ENCODE data around the gene THEM4. TPM values are rescaled to one million over a fixed set of nuclear protein-coding genes. Genes with fewer than 3 reads are reported as not detected.

THEM4 gene
- total RNA-seq, 1 donor from 2014 or later, result 16.3 TPM

GRCh38 chr1:151831605-151832004 lies 77.7 kb downstream of the THEM4 start, which contains the start of gene RORC:
Gene RORC (minus strand): TSS chr1:151831802. CDS start chr1:151831764, 38 bp downstream.
- ATAC-seq (peak; percentile 85), DNase-seq (ENCODE audit: missing footprints) (peak; percentile 77)
- intact Hi-C loops (cut with DNase I), result loop anchor here (5.0 to 10.0 kb wide), 2 partner anchors 237 to 379 kb away; no protein-coding TSS in a partner anchor

- ATAC-seq (no peak), DNase-seq (ENCODE audit: missing footprints) (no peak)
- intact Hi-C loops (cut with DNase I), result loop anchor here (5.0 to 10.0 kb wide), 2 partner anchors 236 to 379 kb away; no protein-coding TSS in a partner anchor
These were observed 78.1 kb downstream of the THEM4 start for GRCh38 chr1:151831256-151831591.

GRCh38 chr1:151830055-151830454 lies 79.3 kb downstream of the THEM4 start:
- ATAC-seq (no peak), DNase-seq (ENCODE audit: missing footprints) (no peak)
- intact Hi-C loops (cut with DNase I), result loop anchor here (5.0 to 10.0 kb wide), 2 partner anchors 235 to 378 kb away; no protein-coding TSS in a partner anchor

- ATAC-seq, result no peak
- intact Hi-C loops (cut with DNase I), result loop anchor here (5.0 to 10.0 kb wide), 2 partner anchors 235 to 377 kb away; no protein-coding TSS in a partner anchor
- DNase-seq (ENCODE audit: missing footprints), result no peak
These were observed 79.8 kb downstream of the THEM4 start for GRCh38 chr1:151829352-151830046.

- intact Hi-C loops (cut with DNase I), result no loop called here
- ATAC-seq, result no peak
- no peak for DNase-seq (ENCODE audit: missing footprints)
These were observed 80.4 kb downstream of the THEM4 start for GRCh38 chr1:151828921-151829320.

GRCh38 chr1:151827853-151828252 lies 81.5 kb downstream of the THEM4 start:
- no peak for DNase-seq (ENCODE audit: missing footprints)
- no peak for ATAC-seq
- intact Hi-C loops (cut with DNase I), result no loop called here

- ATAC-seq (peak; percentile 55), DNase-seq (ENCODE audit: missing footprints) (no peak)
- intact Hi-C loops (cut with DNase I), result no loop called here
These were observed 83.3 kb downstream of the THEM4 start for GRCh38 chr1:151825751-151826660.

GRCh38 chr1:151825204-151825603 lies 84.1 kb downstream of the THEM4 start:
- ATAC-seq (no peak), DNase-seq (ENCODE audit: missing footprints) (no peak)
- intact Hi-C loops (cut with DNase I), result no loop called here

Other genes with a start within 250 kb of the THEM4 start
- gene CELF3, start 192.7 kb downstream of the THEM4 start, total RNA-seq, result not detected
- 7.7 TPM for gene RIIAD1, start 188.0 kb downstream of the THEM4 start, total RNA-seq
- 51.2 TPM for gene MRPL9, start 146.0 kb downstream of the THEM4 start, total RNA-seq
- 4.5 TPM for gene TDRKH, start 119.0 kb downstream of the THEM4 start, total RNA-seq
- 0.68 TPM for gene LINGO4, start 104.1 kb downstream of the THEM4 start, total RNA-seq
- 11.3 TPM for gene RORC, start 77.7 kb downstream of the THEM4 start, total RNA-seq
- gene C2CD4D, start 69.7 kb downstream of the THEM4 start, total RNA-seq, result not detected
- not detected for gene THEM5, start 55.8 kb downstream of the THEM4 start, total RNA-seq
- 290 TPM for gene S100A10, start 84.3 kb upstream of the THEM4 start, total RNA-seq
- gene S100A11, start 127.5 kb upstream of the THEM4 start, total RNA-seq, result 92.0 TPM
- gene TCHHL1, start 179.6 kb upstream of the THEM4 start, total RNA-seq, result not detected
- not detected for gene TCHH, start 205.9 kb upstream of the THEM4 start, total RNA-seq
- gene RPTN, start 249.7 kb upstream of the THEM4 start, total RNA-seq, result not detected

All from Right ventricle myocardium inferior (tissue), 1 donor.